ENCODE data around the gene AGBL4.
A peak's percentile ranks its signal among the peaks of the same experiment; 100 is the strongest.
"Not testable (repeated sequence)": the region's sequence is repeated elsewhere in the genome, so short reads cannot be mapped to it uniquely, and the experiment has no call there.

The AGBL4 gene

GRCh38 chr1:49319426-49319963 lies 704.3 kb downstream of the AGBL4 start:
- ATAC-seq (no peak), DNase-seq (no peak)
- peaks cover 0 to 5% of the 10 kb centered on the region in 2 donors for H3K9me3 Mint-ChIP-seq
- no peaks in the 10 kb centered on the region for H3K27me3 Mint-ChIP-seq
- no peak overlapping the region for H3K4me3 Mint-ChIP-seq
- no peak overlapping the region for H3K27ac Mint-ChIP-seq
- no peaks in the 10 kb centered on the region for H3K4me1 Mint-ChIP-seq

GRCh38 chr1:49318218-49318617 lies 705.5 kb downstream of the AGBL4 start:
- ATAC-seq (no peak), DNase-seq (no peak)
- Mint-ChIP-seq H3K4me1 (no peaks in the 10 kb centered on the region), H3K9me3 (peaks cover 0 to 13% of the 10 kb centered on the region in 2 donors), H3K4me3 (no peak overlapping the region), H3K27ac (no peak overlapping the region), H3K27me3 (no peaks in the 10 kb centered on the region)

DNA sequence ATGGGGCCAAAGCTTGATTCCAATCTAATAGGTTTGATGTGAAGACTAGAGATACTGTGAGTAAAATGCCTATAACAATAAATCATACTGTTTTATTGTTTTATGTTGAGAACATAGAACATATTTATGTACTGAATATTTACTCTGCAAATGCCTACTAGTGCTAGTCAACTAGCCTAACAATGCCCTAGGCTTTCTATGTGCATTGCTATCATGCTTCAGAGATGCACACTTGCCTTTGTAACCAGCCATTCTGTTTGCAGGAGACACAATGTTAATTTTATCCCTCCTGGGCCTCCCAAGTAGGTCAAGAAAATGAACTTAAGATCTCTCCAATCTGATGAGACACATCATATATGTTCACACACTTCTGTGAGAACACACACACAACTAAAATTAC lies 716.3 kb downstream of the AGBL4 start:
- Mint-ChIP-seq H3K4me3 (no peak overlapping the region), H3K27ac (no peak overlapping the region), H3K4me1 (no peaks in the 10 kb centered on the region), H3K9me3 (peaks cover 12 to 20% of the 10 kb centered on the region in 2 donors), H3K27me3 (no peaks in the 10 kb centered on the region)
- DNase-seq: no peak
- no peak for ATAC-seq

DNA sequence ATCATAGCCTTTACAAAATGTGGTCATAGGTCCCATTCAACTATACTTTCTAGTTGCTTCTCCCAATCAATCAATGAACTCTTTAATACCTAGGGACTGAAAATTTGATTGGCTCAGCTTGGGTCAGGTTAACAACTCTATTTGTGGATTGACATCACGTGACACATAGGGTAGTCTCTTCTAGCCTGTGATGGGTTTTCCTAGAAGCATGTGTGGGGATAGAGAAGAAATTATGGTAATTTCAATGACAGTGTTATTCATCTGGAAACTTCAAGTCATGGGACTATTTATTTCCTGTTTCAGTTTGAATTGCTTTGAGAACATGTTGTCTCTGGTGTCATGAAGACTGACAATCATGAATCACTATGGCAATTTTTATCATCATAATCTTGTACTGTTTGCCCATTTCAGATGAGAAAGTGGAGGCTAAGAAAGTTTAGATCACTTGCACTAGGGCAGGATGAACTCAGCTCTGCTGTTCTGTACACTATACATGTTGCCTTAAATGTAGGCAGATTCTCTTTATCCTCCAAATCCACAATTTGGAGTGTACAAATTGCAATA lies 717.2 kb downstream of the AGBL4 start:
- Mint-ChIP-seq H3K9me3 (peaks cover 18 to 20% of the 10 kb centered on the region in 2 donors), H3K4me1 (no peaks in the 10 kb centered on the region), H3K4me3 (no peak overlapping the region), H3K27ac (no peak overlapping the region), H3K27me3 (no peaks in the 10 kb centered on the region)
- peak; percentile 54 for ATAC-seq
- DNase-seq: no peak

GRCh38 chr1:49302400-49302799 lies 721.4 kb downstream of the AGBL4 start:
- H3K4me3 Mint-ChIP-seq, H3K27me3 Mint-ChIP-seq, DNase-seq, H3K27ac Mint-ChIP-seq, ATAC-seq, H3K4me1 Mint-ChIP-seq: not testable (repeated sequence)
- peaks cover 15 to 27% of the 10 kb centered on the region in 2 donors for H3K9me3 Mint-ChIP-seq

DNA sequence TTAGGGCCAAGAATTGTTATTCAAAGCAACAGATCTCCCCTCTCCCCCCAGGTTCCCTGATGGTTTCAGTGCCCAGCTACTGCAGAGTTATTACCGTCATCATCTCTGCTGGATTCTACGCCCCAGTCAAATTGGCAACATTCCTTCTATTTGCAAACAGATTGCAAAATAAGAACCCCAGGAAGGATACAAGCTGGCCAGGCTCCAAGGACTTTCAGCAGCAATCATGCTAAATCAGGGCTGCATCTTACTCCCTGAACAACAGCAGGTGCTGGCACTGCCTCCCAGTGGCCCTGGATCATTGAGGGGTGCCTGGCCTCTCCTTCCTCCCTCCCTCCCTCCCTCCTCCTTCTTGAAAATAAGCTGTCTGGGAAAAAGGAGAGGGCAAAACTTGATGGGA lies 725.5 kb downstream of the AGBL4 start:
- Mint-ChIP-seq H3K27ac (no peak overlapping the region), H3K9me3 (peaks cover 5 to 32% of the 10 kb centered on the region in 2 donors), H3K4me1 (no peaks in the 10 kb centered on the region), H3K27me3 (no peaks in the 10 kb centered on the region), H3K4me3 (no peak overlapping the region)
- ATAC-seq: no peak
- DNase-seq: no peak

GRCh38 chr1:49297783-49298182 lies 726.0 kb downstream of the AGBL4 start:
- H3K4me3 Mint-ChIP-seq: no peak overlapping the region
- H3K4me1 Mint-ChIP-seq: no peaks in the 10 kb centered on the region
- no peak overlapping the region for H3K27ac Mint-ChIP-seq
- no peak for DNase-seq
- no peak for ATAC-seq
- peaks cover 2 to 29% of the 10 kb centered on the region in 2 donors for H3K9me3 Mint-ChIP-seq
- H3K27me3 Mint-ChIP-seq: no peaks in the 10 kb centered on the region

- Mint-ChIP-seq H3K27me3 (no peaks in the 10 kb centered on the region), H3K4me3 (no peak overlapping the region), H3K9me3 (peaks cover 0 to 20% of the 10 kb centered on the region in 2 donors), H3K4me1 (no peaks in the 10 kb centered on the region), H3K27ac (no peak overlapping the region)
- ATAC-seq (no peak), DNase-seq (no peak)
These were observed 729.2 kb downstream of the AGBL4 start for GRCh38 chr1:49294539-49294938.

- no peak overlapping the region for H3K27ac Mint-ChIP-seq
- H3K9me3 Mint-ChIP-seq: peaks cover 0 to 20% of the 10 kb centered on the region in 2 donors
- H3K27me3 Mint-ChIP-seq: no peaks in the 10 kb centered on the region
- H3K4me1 Mint-ChIP-seq: no peaks in the 10 kb centered on the region
- DNase-seq (no peak), ATAC-seq (no peak)
- no peak overlapping the region for H3K4me3 Mint-ChIP-seq
These were observed 730.7 kb downstream of the AGBL4 start for GRCh38 chr1:49293016-49293415.

GRCh38 chr1:49257211-49258049 lies 766.3 kb downstream of the AGBL4 start:
- H3K4me1 Mint-ChIP-seq, DNase-seq, ATAC-seq, H3K27me3 Mint-ChIP-seq: not testable (repeated sequence)
- H3K27ac Mint-ChIP-seq: peak overlapping the region in 1 of 2 donors; percentile 46
- H3K9me3 Mint-ChIP-seq: peaks cover 0 to 17% of the 10 kb centered on the region in 2 donors
- peak overlapping the region in 1 of 2 donors; percentile 41 for H3K4me3 Mint-ChIP-seq

- ATAC-seq (no peak), DNase-seq (no peak)
- Mint-ChIP-seq H3K4me1 (no peaks in the 10 kb centered on the region), H3K4me3 (no peak overlapping the region), H3K27me3 (no peaks in the 10 kb centered on the region), H3K27ac (no peak overlapping the region), H3K9me3 (peaks cover 16 to 17% of the 10 kb centered on the region in 2 donors)
These were observed 770.8 kb downstream of the AGBL4 start for GRCh38 chr1:49252917-49253316.

- no peaks in the 10 kb centered on the region for H3K4me1 Mint-ChIP-seq
- peaks cover 12 to 16% of the 10 kb centered on the region in 2 donors for H3K9me3 Mint-ChIP-seq
- ATAC-seq (no peak), DNase-seq (no peak)
- no peaks in the 10 kb centered on the region for H3K27me3 Mint-ChIP-seq
- no peak overlapping the region for H3K27ac Mint-ChIP-seq
- H3K4me3 Mint-ChIP-seq: no peak overlapping the region
These were observed 772.6 kb downstream of the AGBL4 start for GRCh38 chr1:49251019-49251784.

DNA sequence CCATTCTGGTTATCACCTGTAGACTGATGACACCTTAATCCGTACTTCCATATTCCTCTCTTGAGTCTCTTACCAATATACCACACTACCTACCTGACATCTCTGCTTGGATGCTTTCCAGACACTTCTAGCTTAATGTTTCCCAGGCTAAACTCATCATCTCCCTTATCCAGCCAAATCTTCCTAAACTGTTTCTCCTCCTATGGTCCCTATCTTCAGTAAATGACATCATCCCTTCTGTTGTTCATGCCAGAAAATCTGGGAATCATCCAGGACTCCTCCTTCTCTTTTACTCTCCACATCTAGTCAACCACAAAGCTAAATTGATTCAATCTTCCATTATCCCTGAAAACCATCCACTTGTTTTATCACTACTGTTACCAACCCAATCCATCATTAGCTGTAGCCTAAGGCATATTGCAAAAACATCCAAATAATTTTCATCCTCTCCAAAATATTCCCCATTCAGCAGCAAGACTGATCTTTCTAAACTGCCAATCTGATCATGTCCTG lies 783.0 kb downstream of the AGBL4 start:
- Mint-ChIP-seq H3K9me3 (peaks cover 19 to 20% of the 10 kb centered on the region in 2 donors), H3K27ac (no peak overlapping the region), H3K4me1 (no peaks in the 10 kb centered on the region), H3K4me3 (no peak overlapping the region), H3K27me3 (no peaks in the 10 kb centered on the region)
- DNase-seq (no peak), ATAC-seq (no peak)

DNA sequence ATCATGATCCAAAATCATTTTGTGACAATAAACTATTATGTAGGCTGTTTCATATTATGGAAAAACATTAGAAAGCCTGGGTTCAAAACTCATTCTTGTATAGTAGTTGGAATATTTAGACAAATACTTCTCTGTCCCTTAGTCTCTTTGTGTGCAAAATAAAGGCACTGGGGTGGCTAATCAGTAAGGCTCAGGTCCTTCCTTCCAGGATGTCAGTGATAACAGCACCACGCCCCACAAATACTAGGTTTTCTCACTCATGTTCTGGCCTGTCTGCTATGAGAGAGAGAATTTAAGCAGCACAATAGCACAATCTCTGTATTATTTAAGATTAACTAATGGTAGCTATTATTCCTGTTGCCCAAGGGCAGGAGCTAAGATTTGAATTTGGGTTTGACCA lies 788.8 kb downstream of the AGBL4 start:
- no peak for DNase-seq
- no peak overlapping the region for H3K4me3 Mint-ChIP-seq
- H3K27ac Mint-ChIP-seq: no peak overlapping the region
- peaks cover 8 to 11% of the 10 kb centered on the region in 2 donors for H3K9me3 Mint-ChIP-seq
- no peaks in the 10 kb centered on the region for H3K27me3 Mint-ChIP-seq
- ATAC-seq: no peak
- H3K4me1 Mint-ChIP-seq: no peaks in the 10 kb centered on the region

DNA sequence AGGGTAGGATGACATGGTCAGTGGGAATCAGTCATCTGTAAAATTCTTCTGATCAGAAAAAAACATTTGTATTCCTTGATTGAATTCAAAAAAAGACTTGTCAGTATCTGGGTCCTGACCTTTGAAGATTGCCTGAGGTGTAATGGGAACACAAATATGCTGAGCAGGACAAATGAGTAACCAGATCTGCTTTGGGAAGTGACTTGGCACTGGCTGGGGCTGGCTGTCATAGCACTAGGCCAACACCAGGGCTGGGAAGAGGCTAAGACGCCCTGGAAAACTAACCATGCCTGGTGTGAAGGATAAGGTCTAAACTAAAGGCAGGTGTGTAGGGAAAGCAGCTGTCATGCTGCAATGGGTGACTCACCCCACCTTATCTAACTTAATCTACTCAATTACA lies 794.2 kb downstream of the AGBL4 start:
- DNase-seq (no peak), ATAC-seq (no peak)
- Mint-ChIP-seq H3K4me1 (no peaks in the 10 kb centered on the region), H3K27me3 (no peaks in the 10 kb centered on the region), H3K4me3 (no peak overlapping the region), H3K27ac (no peak overlapping the region), H3K9me3 (no peaks in the 10 kb centered on the region)

Data from stimulated activated naive CD8-positive, alpha-beta T cell treated with anti-CD3 and anti-CD28 coated beads, Interleukin-15, amount 100 ng/mL, for 72 hours (primary cell).